Liver (tissue), 9 donors: ENCODE measurements around the gene CES2. TPM values are rescaled to one million over a fixed set of nuclear protein-coding genes. Genes with fewer than 3 reads are reported as not detected.

ENCODE experiments used
- DNase-seq: peaks from one replicate; pipeline ENCODE4 v3.0.0-alpha.2; 2017; ENCODE audit warnings: low spot score
- H3K27ac ChIP-seq, 2 donors: one replicate each; pipeline ENCODE4 v1.7.0; 2013; ENCODE audit warnings: inconsistent platforms in 2 of 2, low read length in 2 of 2, control low read depth in 1 of 2, low read depth in 1 of 2, mild to moderate bottlenecking in 1 of 2
- H3K27me3 ChIP-seq, 4 donors: one replicate each; pipeline versions ENCODE4 v1.6.1 to v1.7.0; 2013; ENCODE audit warnings: low read length in 3 of 4, inconsistent platforms in 1 of 4, mild to moderate bottlenecking in 1 of 4, moderate library complexity in 1 of 4; ENCODE audit not compliant: control insufficient read depth in 4 of 4, insufficient read depth in 4 of 4
- H3K36me3 ChIP-seq, 4 donors: one replicate each; pipeline versions ENCODE4 v1.6.1 to v1.7.0; 2013; ENCODE audit warnings: low read length in 3 of 4, mild to moderate bottlenecking in 3 of 4, low read depth in 1 of 4, moderate library complexity in 1 of 4; ENCODE audit not compliant: control insufficient read depth in 4 of 4, insufficient read depth in 3 of 4
- H3K4me1 ChIP-seq, 4 donors: one replicate each; pipeline versions ENCODE4 v1.6.1 to v1.7.0; 2013; ENCODE audit warnings: low read length in 3 of 4, mild to moderate bottlenecking in 3 of 4, moderate library complexity in 1 of 4; ENCODE audit not compliant: control insufficient read depth in 4 of 4, insufficient read depth in 4 of 4
- H3K4me3 ChIP-seq, 3 donors: one replicate each; pipeline versions ENCODE4 v1.6.1 to v1.7.0; 2013; ENCODE audit warnings: low read length in 3 of 3, control low read depth in 1 of 3, low read depth in 1 of 3, mild to moderate bottlenecking in 1 of 3
- H3K9ac ChIP-seq, 2 donors: one replicate each; pipeline ENCODE4 v1.7.0; 2013; ENCODE audit warnings: low read length in 2 of 2, mild to moderate bottlenecking in 2 of 2, moderate library complexity in 2 of 2, control low read depth in 1 of 2, low read depth in 1 of 2
- H3K9me3 ChIP-seq, 4 donors: one replicate each; pipeline versions ENCODE4 v1.6.1 to v1.7.0; 2013; ENCODE audit warnings: low read length in 3 of 4; ENCODE audit not compliant: control insufficient read depth in 4 of 4
- ATF3 ChIP-seq: IDR thresholded peaks from 2 replicates; pipeline ENCODE4 v1.6.1; 2016; ENCODE audit warnings: antibody characterized with exemption
- CTCF ChIP-seq: fragments of 150-350 bp; IDR thresholded peaks from 2 replicates; pipeline ENCODE4 v1.5.1; 2017; ENCODE audit warnings: improper control_type of control experiment, low read depth, low read length; ENCODE audit not compliant: missing input control
- EGR1 ChIP-seq, 2 donors: IDR thresholded peaks; 2 replicates each; pipeline ENCODE4 v1.6.1; 2016 to 2018; ENCODE audit warnings: antibody characterized with exemption in 2 of 2, low read depth in 2 of 2
- FOXA1 ChIP-seq: IDR thresholded peaks from 2 replicates; pipeline ENCODE4 v1.6.1; 2016; ENCODE audit warnings: antibody characterized with exemption
- FOXA2 ChIP-seq: IDR thresholded peaks from 2 replicates; pipeline ENCODE4 v1.6.1; 2016; ENCODE audit warnings: antibody characterized with exemption
- GABPA ChIP-seq, 2 donors: IDR thresholded peaks in 1 of 2; conservative IDR thresholded peaks in 1 of 2; 2 replicates each; pipeline ENCODE4 v1.6.1; 2016; ENCODE audit warnings: antibody characterized with exemption in 2 of 2, mild to moderate bottlenecking in 1 of 2, moderate library complexity in 1 of 2
- HNF4A ChIP-seq, 2 donors: conservative IDR thresholded peaks; 2 replicates each; pipeline ENCODE4 v1.6.1; 2016; ENCODE audit warnings: antibody characterized with exemption in 2 of 2, mild to moderate bottlenecking in 2 of 2
- HNF4G ChIP-seq: IDR thresholded peaks from 2 replicates; pipeline ENCODE4 v1.6.1; 2016; ENCODE audit warnings: antibody characterized with exemption
- JUND ChIP-seq, 2 donors: IDR thresholded peaks; 2 replicates each; pipeline ENCODE4 v1.6.1; 2016; ENCODE audit warnings: antibody characterized with exemption in 2 of 2
- NR2F2 ChIP-seq: IDR thresholded peaks from 2 replicates; pipeline ENCODE4 v1.6.1; 2016; ENCODE audit warnings: antibody characterized with exemption
- RAD21 ChIP-seq, 2 donors: IDR thresholded peaks; 2 replicates each; pipeline ENCODE4 v1.6.1; 2016; ENCODE audit warnings: antibody characterized with exemption in 2 of 2, mild to moderate bottlenecking in 2 of 2
- REST ChIP-seq: IDR thresholded peaks from 2 replicates; pipeline ENCODE4 v1.6.1; 2016; ENCODE audit warnings: antibody characterized with exemption, mild to moderate bottlenecking
- RXRA ChIP-seq, 2 donors: IDR thresholded peaks; 2 replicates each; pipeline ENCODE4 v1.6.1; 2017 to 2018; ENCODE audit warnings: antibody characterized with exemption in 2 of 2, mild to moderate bottlenecking in 1 of 2
- SP1 ChIP-seq: IDR thresholded peaks from 2 replicates; pipeline ENCODE4 v1.6.1; 2018; ENCODE audit warnings: antibody characterized with exemption, mild to moderate bottlenecking
- TAF1 ChIP-seq: conservative IDR thresholded peaks from 2 replicates; pipeline ENCODE4 v1.6.1; 2016; ENCODE audit warnings: antibody characterized with exemption, mild to moderate bottlenecking
- YY1 ChIP-seq: IDR thresholded peaks from 2 replicates; pipeline ENCODE4 v1.6.1; 2016; ENCODE audit warnings: antibody characterized with exemption, mild to moderate bottlenecking
- WGBS: extraction: QIAGEN DNeasy Blood & Tissue Kit; methylation state at CpG from one replicate; pipeline ENCODE4 v1.1.7; 2013; 5-methylcytosine and 5-hydroxymethylcytosine counted together
- polyA plus RNA-seq, 2 donors: library from polyadenylated mRNA; stranded (reverse) in 1 of 2; unstranded in 1 of 2; fragments of 200-250 nt in 1 of 2; fragments of >200 nt in 1 of 2; fragmentation: Nextera tagmentation in 1 of 2; extraction: Ambion mirVana in 1 of 2; gene quantifications; one replicate each; pipeline versions ENCODE4 v1.2.1 to v1.2.3, GENCODE V29; 2013 to 2015
- total RNA-seq, 2 donors: library from RNA; depleted of rRNA; stranded (reverse); fragments of >200 nt; gene quantifications; one replicate each; pipeline ENCODE4 v1.2.3, GENCODE V29; 2014
- TF ChIP-seq, protein P1 (sequence below): IDR thresholded peaks from 2 replicates; pipeline ENCODE4 v1.6.1; 2016; ENCODE audit warnings: antibody characterized with exemption
- TF ChIP-seq, protein P2 (sequence below): IDR thresholded peaks from 2 replicates; pipeline ENCODE4 v1.6.1; 2016; ENCODE audit warnings: antibody characterized with exemption
- donor health status: healthy.
- donor health status: healthy.
- donor health status: healthy.
- donor health status: healthy.
- donor health status: healthy.

Gene CES2
- total and polyA plus RNA-seq, 4 donors = 21.2 to 200 (median 182) TPM

- 73% methylated on average over 42 of the region's 42 CpGs for WGBS
- DNase-seq = no peak
- Histone ChIP-seq H3K36me3 (no peaks in the 10 kb centered on the region), H3K9me3 (no peaks in the 10 kb centered on the region), H3K27me3 (no peaks in the 10 kb centered on the region), H3K4me3 (no peak overlapping the region), H3K4me1 (peaks cover 0 to 14% (median 4%) of the 10 kb centered on the region in 4 donors), H3K9ac (no peak overlapping the region), H3K27ac (no peak overlapping the region)
- TF ChIP-seq HNF4A (conservative IDR thresholded peaks at IDR 0.05) (no peak), YY1 (no peak), FOXA2 (no peak), EGR1 (IDR thresholded peaks at IDR 0.05; ENCODE audit: low read depth in 2 of 2) (no peak), SP1 (no peak), JUND (IDR thresholded peaks at IDR 0.05) (no peak), FOXA1 (no peak), ATF3 (no peak), REST (no peak)
Observed at GRCh38 chr16:66921729-66922450, 13.4 kb upstream of the CES2 start.

- Histone ChIP-seq H3K27ac (no peak overlapping the region), H3K27me3 (no peaks in the 10 kb centered on the region), H3K9me3 (no peaks in the 10 kb centered on the region), H3K9ac (no peak overlapping the region), H3K4me1 (peaks cover 0 to 14% (median 4%) of the 10 kb centered on the region in 4 donors), H3K4me3 (no peak overlapping the region), H3K36me3 (no peaks in the 10 kb centered on the region)
- TF ChIP-seq, protein P1, sequence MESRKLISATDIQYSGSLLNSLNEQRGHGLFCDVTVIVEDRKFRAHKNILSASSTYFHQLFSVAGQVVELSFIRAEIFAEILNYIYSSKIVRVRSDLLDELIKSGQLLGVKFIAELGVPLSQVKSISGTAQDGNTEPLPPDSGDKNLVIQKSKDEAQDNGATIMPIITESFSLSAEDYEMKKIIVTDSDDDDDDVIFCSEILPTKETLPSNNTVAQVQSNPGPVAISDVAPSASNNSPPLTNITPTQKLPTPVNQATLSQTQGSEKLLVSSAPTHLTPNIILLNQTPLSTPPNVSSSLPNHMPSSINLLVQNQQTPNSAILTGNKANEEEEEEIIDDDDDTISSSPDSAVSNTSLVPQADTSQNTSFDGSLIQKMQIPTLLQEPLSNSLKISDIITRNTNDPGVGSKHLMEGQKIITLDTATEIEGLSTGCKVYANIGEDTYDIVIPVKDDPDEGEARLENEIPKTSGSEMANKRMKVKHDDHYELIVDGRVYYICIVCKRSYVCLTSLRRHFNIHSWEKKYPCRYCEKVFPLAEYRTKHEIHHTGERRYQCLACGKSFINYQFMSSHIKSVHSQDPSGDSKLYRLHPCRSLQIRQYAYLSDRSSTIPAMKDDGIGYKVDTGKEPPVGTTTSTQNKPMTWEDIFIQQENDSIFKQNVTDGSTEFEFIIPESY = no peak
- no peak for TF ChIP-seq YY1
- no peak for TF ChIP-seq REST
- TF ChIP-seq RXRA (IDR thresholded peaks at IDR 0.05) = no peak
- TF ChIP-seq, protein P2, sequence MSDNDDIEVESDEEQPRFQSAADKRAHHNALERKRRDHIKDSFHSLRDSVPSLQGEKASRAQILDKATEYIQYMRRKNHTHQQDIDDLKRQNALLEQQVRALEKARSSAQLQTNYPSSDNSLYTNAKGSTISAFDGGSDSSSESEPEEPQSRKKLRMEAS = no peak
- TF ChIP-seq ATF3 = no peak
- TF ChIP-seq HNF4G = no peak
- no peak for TF ChIP-seq GABPA (IDR thresholded peaks at IDR 0.05 in 1 of 2, conservative IDR thresholded peaks at IDR 0.05 in 1 of 2)
- TF ChIP-seq JUND (IDR thresholded peaks at IDR 0.05) = no peak
- no peak for TF ChIP-seq CTCF
- no peak for TF ChIP-seq NR2F2
- TF ChIP-seq RAD21 (IDR thresholded peaks at IDR 0.05) = no peak
- TF ChIP-seq FOXA2 = no peak
- no peak for TF ChIP-seq TAF1
- TF ChIP-seq SP1 = no peak
- TF ChIP-seq FOXA1 = no peak
- no peak for TF ChIP-seq EGR1 (IDR thresholded peaks at IDR 0.05; ENCODE audit: low read depth in 2 of 2)
- no peak for TF ChIP-seq HNF4A (conservative IDR thresholded peaks at IDR 0.05)
- DNase-seq = no peak
- WGBS = 64% methylated on average over 18 of the region's 18 CpGs
Observed at GRCh38 chr16:66923247-66923731, 12.0 kb upstream of the CES2 start.
